Colonic mucosa (tissue), 4 donors: Measurements from ENCODE around the gene CSPG5. TPM values are rescaled to one million over a fixed set of nuclear protein-coding genes. Genes with fewer than 3 reads are reported as not detected.
A peak's percentile ranks its signal among the peaks of the same experiment; 100 is the strongest.

Source experiments
- DNase-seq: peaks from one replicate; pipeline ENCODE4 v3.0.0-alpha.2; 2020
- H3K27ac ChIP-seq: fragments of 200-600 bp; one replicate; pipeline ENCODE4 v1.8.0; 2021
- H3K27me3 ChIP-seq: fragments of 200-600 bp; one replicate; pipeline ENCODE4 v1.8.0; 2021
- H3K36me3 ChIP-seq: fragments of 200-600 bp; one replicate; pipeline ENCODE4 v1.8.0; 2021
- H3K4me1 ChIP-seq: fragments of 200-600 bp; one replicate; pipeline ENCODE4 v1.8.0; 2021; ENCODE audit warnings: mild to moderate bottlenecking
- H3K4me3 ChIP-seq: fragments of 200-600 bp; one replicate; pipeline ENCODE4 v1.8.0; 2021
- H3K9ac ChIP-seq, 2 donors: one replicate each; pipeline ENCODE4 v1.7.0; 2013; ENCODE audit warnings: control low read depth in 2 of 2, low read depth in 2 of 2, low read length in 2 of 2
- H3K9me3 ChIP-seq: fragments of 200-600 bp; one replicate; pipeline ENCODE4 v1.8.0; 2021
- intact Hi-C: fragments of 100-400 bp; cut with DNase I; formaldehyde crosslinking; loops from one replicate; pipeline ENCODE4 v1.14.1; 2022
- total RNA-seq, 2 donors: library from RNA; stranded (reverse); fragmentation: NEBNext Ultra II Directional in 1 of 2; extraction: Animal tissue kit (Norgen Biotek cat#: 25700) in 1 of 2; gene quantifications; one replicate each; pipeline ENCODE4 v1.2.1, GENCODE V29; 2021
- TF ChIP-seq, protein P1 (sequence below): fragments of 200-600 bp; IDR thresholded peaks from one replicate; pipeline ENCODE4 v1.8.0; 2022; ENCODE audit warnings: antibody characterized with exemption, mild to moderate bottlenecking
- donor health status: healthy.
- donor health status: DM: no; HTN: no; CAD: no.
- donor health status: DM: no; HTN: no; CAD: no.

CSPG5 gene
- total RNA-seq, 2 donors from 2014 or later, result 0.66 to 0.74 TPM

DNA sequence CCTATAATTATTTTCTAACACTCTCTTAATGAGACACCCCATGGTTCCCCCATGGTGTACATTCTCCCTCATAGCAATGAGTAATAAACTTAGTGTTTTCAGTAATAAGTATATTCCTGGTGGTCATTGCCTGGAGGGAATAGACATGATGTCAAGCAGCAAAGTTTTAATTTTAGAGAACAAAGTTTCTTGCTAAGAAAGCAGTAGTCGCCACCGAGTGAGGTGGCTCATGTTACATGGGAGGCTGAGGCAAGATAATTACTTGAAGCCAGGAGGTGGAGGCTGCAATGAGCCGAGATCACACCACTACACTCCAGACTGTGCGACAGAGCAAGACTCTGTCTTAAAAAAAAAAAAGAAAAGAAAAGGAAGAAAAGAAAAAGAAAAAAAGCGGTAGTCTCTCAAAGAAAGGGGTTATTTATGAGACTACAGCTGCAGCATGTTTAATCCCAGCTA is 62.8 kb downstream of the CSPG5 start:
- no peaks in the 10 kb centered on the region for H3K4me1 ChIP-seq
- no peak for DNase-seq
- intact Hi-C loops, result no loop called here
- no peaks in the 10 kb centered on the region for H3K9me3 ChIP-seq
- no peak overlapping the region for H3K4me3 ChIP-seq
- H3K27ac ChIP-seq, result no peak overlapping the region
- no peaks in the 10 kb centered on the region for H3K36me3 ChIP-seq
- no peak overlapping the region for H3K9ac ChIP-seq
- no peaks in the 10 kb centered on the region for H3K27me3 ChIP-seq
- TF ChIP-seq, protein P1, sequence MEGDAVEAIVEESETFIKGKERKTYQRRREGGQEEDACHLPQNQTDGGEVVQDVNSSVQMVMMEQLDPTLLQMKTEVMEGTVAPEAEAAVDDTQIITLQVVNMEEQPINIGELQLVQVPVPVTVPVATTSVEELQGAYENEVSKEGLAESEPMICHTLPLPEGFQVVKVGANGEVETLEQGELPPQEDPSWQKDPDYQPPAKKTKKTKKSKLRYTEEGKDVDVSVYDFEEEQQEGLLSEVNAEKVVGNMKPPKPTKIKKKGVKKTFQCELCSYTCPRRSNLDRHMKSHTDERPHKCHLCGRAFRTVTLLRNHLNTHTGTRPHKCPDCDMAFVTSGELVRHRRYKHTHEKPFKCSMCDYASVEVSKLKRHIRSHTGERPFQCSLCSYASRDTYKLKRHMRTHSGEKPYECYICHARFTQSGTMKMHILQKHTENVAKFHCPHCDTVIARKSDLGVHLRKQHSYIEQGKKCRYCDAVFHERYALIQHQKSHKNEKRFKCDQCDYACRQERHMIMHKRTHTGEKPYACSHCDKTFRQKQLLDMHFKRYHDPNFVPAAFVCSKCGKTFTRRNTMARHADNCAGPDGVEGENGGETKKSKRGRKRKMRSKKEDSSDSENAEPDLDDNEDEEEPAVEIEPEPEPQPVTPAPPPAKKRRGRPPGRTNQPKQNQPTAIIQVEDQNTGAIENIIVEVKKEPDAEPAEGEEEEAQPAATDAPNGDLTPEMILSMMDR, result no peak

DNA sequence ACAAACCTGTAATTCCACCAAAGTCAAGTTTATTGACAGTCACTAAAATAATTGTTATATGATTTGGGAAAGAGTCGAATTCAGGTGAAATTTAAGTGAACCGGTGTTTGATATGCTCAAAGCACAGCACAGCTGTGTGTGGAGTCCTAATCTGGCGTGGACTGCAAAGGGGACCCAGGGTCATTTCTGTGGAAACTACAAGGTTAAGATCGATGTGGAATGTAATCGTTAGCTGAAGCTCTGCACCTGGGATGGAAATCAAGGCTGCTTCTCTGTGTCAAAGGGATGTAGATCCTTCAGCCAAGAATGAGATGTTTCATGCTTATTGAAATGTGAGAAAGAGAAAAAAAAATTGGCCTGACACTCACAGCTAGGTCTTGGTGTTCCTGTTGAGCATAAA is 63.6 kb downstream of the CSPG5 start:
- H3K4me1 ChIP-seq, result no peaks in the 10 kb centered on the region
- intact Hi-C loops, result no loop called here
- no peak for DNase-seq

DNA sequence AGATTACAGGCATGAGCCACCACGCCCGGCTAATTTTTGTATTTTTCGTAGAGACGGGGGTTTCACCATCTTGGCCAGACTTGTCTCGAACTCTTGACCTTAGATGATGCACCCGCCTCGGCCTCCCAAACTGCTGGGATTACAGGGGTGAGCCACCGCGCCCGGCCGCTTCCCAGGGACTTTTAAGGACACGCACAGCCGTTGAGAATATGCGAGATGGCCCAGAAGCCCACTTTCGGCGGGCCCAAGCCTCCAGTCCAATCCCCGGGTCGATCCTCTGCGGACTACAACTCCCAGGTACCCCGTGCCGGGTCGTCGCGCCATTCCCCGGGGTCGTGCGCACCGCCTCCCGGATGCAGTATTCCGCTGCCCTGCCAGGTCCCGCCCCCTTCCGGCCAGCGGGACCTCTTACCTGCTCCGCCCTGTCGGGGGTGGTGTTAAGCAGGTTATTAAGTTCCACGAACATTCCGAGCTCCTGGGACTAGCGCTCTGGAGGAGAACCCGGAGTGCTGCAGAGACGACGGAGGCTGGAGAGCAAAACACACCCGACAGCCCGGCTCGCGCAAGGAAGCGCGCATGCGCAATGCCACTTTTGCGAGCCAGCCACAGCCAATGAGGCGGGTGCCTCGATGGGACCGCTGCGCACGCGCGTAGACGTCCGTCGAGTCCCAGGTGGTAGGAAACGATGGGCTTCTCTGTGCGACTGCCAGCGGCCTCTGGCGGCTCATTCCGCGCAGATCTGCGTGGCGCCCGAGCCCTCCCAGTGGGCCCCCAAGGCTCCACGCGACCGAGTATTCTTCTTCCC is 65.3 kb downstream of the CSPG5 start, which contains the start of gene ELP6:
ELP6 (minus strand) TSS at position 588 of the 805 bp plus-strand sequence; CDS start at position 466, 122 bp downstream.
- H3K27me3 ChIP-seq, result no peaks in the 10 kb centered on the region
- H3K4me3 ChIP-seq, result peak within 1 kb of the TSS; percentile 84
- peak within 1 kb of the TSS; percentile 97 for H3K27ac ChIP-seq
- TF ChIP-seq, protein P1, result peak; percentile 37
- intact Hi-C loops, result no loop called here
- no peaks in the 10 kb centered on the region for H3K36me3 ChIP-seq
- peak; percentile 96 for DNase-seq
- peak within 1 kb of the TSS; percentile 67 to 72 for H3K9ac ChIP-seq
- H3K4me1 ChIP-seq, result no peaks in the 10 kb centered on the region
- no peaks in the 10 kb centered on the region for H3K9me3 ChIP-seq

More for the DNA sequence above, 63.6 kb downstream of the CSPG5 start:
- Histone ChIP-seq H3K4me3 (no peak overlapping the region), H3K9me3 (no peaks in the 10 kb centered on the region), H3K27ac (no peak overlapping the region), H3K9ac (no peak overlapping the region), H3K36me3 (no peaks in the 10 kb centered on the region), H3K27me3 (no peaks in the 10 kb centered on the region)
- TF ChIP-seq, protein P1, result no peak

- intact Hi-C loops, result no loop called here
- peak; percentile 42 for DNase-seq
- H3K4me1 ChIP-seq, result no peaks in the 10 kb centered on the region
These were observed 66.1 kb downstream of the CSPG5 start for GRCh38 chr3:47512416-47513124.

More at GRCh38 chr3:47512416-47513124, 66.1 kb downstream of the CSPG5 start:
- TF ChIP-seq, protein P1, result no peak
- H3K4me3 ChIP-seq, result peak overlapping the region; percentile 84
- H3K27ac ChIP-seq, result peak overlapping the region; percentile 97
- H3K9me3 ChIP-seq, result no peaks in the 10 kb centered on the region
- H3K36me3 ChIP-seq, result no peaks in the 10 kb centered on the region
- H3K27me3 ChIP-seq, result no peaks in the 10 kb centered on the region
- peak overlapping the region; percentile 67 to 71 for H3K9ac ChIP-seq

Other genes with a start within 250 kb of the CSPG5 start
- 10 to 100 TPM; 30.5 to 44.0 TPM for gene PTPN23, start 197.8 kb downstream of the CSPG5 start, total RNA-seq
- gene SCAP, start 102.9 kb downstream of the CSPG5 start, total RNA-seq, result 100 to 1,000 TPM in 1 of 2 donors, 10 to 100 TPM in 1; 86.5 to 137 TPM
- 10 to 100 TPM; 16.1 to 37.6 TPM for gene ELP6, start 65.2 kb downstream of the CSPG5 start, total RNA-seq
- gene SMARCC1, start 203.0 kb upstream of the CSPG5 start, total RNA-seq, result 10 to 100 TPM; 72.6 to 90.2 TPM
- gene DHX30, start 224.3 kb upstream of the CSPG5 start, total RNA-seq, result 10 to 100 TPM; 33.8 to 72.8 TPM